Measurements from ENCODE around the gene CCM2L.

CCM2L gene

GRCh38 chr20:31987744-31988143 lies 22.5 kb upstream of the CCM2L start:
- Mint-ChIP-seq H3K27ac (no peak overlapping the region), H3K36me3 (no peaks in the 10 kb centered on the region), H3K4me3 (no peak overlapping the region), H3K9me3 (no peaks in the 10 kb centered on the region), H3K27me3 (no peaks in the 10 kb centered on the region), H3K4me1 (no peaks in the 10 kb centered on the region)

GRCh38 chr20:31988430-31989015 lies 21.7 kb upstream of the CCM2L start:
- no peaks in the 10 kb centered on the region for H3K4me1 Mint-ChIP-seq
- peaks cover 5% of the 10 kb centered on the region for H3K27me3 Mint-ChIP-seq
- no peak overlapping the region for H3K27ac Mint-ChIP-seq
- no peaks in the 10 kb centered on the region for H3K36me3 Mint-ChIP-seq
- no peak overlapping the region for H3K4me3 Mint-ChIP-seq
- no peaks in the 10 kb centered on the region for H3K9me3 Mint-ChIP-seq

GRCh38 chr20:31989030-31989645 lies 21.1 kb upstream of the CCM2L start:
- Mint-ChIP-seq H3K27ac (no peak overlapping the region), H3K9me3 (no peaks in the 10 kb centered on the region), H3K36me3 (no peaks in the 10 kb centered on the region), H3K27me3 (peaks cover 10% of the 10 kb centered on the region), H3K4me3 (no peak overlapping the region), H3K4me1 (no peaks in the 10 kb centered on the region)

GRCh38 chr20:31990641-31991338 lies 19.4 kb upstream of the CCM2L start:
- no peak overlapping the region for H3K4me3 Mint-ChIP-seq
- H3K27me3 Mint-ChIP-seq, result peaks cover 14% of the 10 kb centered on the region
- H3K27ac Mint-ChIP-seq, result no peak overlapping the region
- no peaks in the 10 kb centered on the region for H3K9me3 Mint-ChIP-seq
- no peaks in the 10 kb centered on the region for H3K36me3 Mint-ChIP-seq
- no peaks in the 10 kb centered on the region for H3K4me1 Mint-ChIP-seq

- Mint-ChIP-seq H3K27ac (no peak overlapping the region), H3K4me1 (no peaks in the 10 kb centered on the region), H3K36me3 (no peaks in the 10 kb centered on the region), H3K27me3 (peaks cover 18% of the 10 kb centered on the region), H3K9me3 (no peaks in the 10 kb centered on the region), H3K4me3 (no peak overlapping the region)
These were observed 18.9 kb upstream of the CCM2L start for GRCh38 chr20:31991339-31991705.

- Mint-ChIP-seq H3K4me3 (no peak overlapping the region), H3K27ac (no peak overlapping the region), H3K4me1 (no peaks in the 10 kb centered on the region), H3K9me3 (no peaks in the 10 kb centered on the region), H3K36me3 (no peaks in the 10 kb centered on the region), H3K27me3 (peaks cover 24% of the 10 kb centered on the region)
These were observed 18.2 kb upstream of the CCM2L start for GRCh38 chr20:31992086-31992485.

GRCh38 chr20:31996996-31997395 lies 13.2 kb upstream of the CCM2L start:
- H3K27me3 Mint-ChIP-seq, result peaks cover 24% of the 10 kb centered on the region
- H3K36me3 Mint-ChIP-seq, result no peaks in the 10 kb centered on the region
- H3K9me3 Mint-ChIP-seq, result no peaks in the 10 kb centered on the region
- H3K27ac Mint-ChIP-seq, result no peak overlapping the region
- H3K4me3 Mint-ChIP-seq, result no peak overlapping the region
- no peaks in the 10 kb centered on the region for H3K4me1 Mint-ChIP-seq

- Mint-ChIP-seq H3K9me3 (no peaks in the 10 kb centered on the region), H3K27me3 (peaks cover 22% of the 10 kb centered on the region), H3K27ac (no peak overlapping the region), H3K36me3 (no peaks in the 10 kb centered on the region), H3K4me1 (no peaks in the 10 kb centered on the region), H3K4me3 (no peak overlapping the region)
These were observed 12.0 kb upstream of the CCM2L start for GRCh38 chr20:31998246-31998645.

GRCh38 chr20:32003325-32003724 lies 6.9 kb upstream of the CCM2L start:
- Mint-ChIP-seq H3K9me3 (no peaks in the 10 kb centered on the region), H3K27me3 (peaks cover 1% of the 10 kb centered on the region), H3K36me3 (no peaks in the 10 kb centered on the region), H3K4me3 (no peak overlapping the region), H3K27ac (no peak overlapping the region), H3K4me1 (no peaks in the 10 kb centered on the region)

- Mint-ChIP-seq H3K4me3 (no peak overlapping the region), H3K36me3 (no peaks in the 10 kb centered on the region), H3K27ac (no peak overlapping the region), H3K27me3 (peaks cover 1% of the 10 kb centered on the region), H3K4me1 (no peaks in the 10 kb centered on the region), H3K9me3 (no peaks in the 10 kb centered on the region)
These were observed 5.3 kb upstream of the CCM2L start for GRCh38 chr20:32004963-32005362.

GRCh38 chr20:32006053-32006452 lies 4.2 kb upstream of the CCM2L start:
- Mint-ChIP-seq H3K9me3 (no peaks in the 10 kb centered on the region), H3K27me3 (peaks cover 1% of the 10 kb centered on the region), H3K36me3 (no peaks in the 10 kb centered on the region), H3K4me1 (no peaks in the 10 kb centered on the region), H3K4me3 (no peak overlapping the region), H3K27ac (no peak overlapping the region)

- no peaks in the 10 kb centered on the region for H3K9me3 Mint-ChIP-seq
- no peaks in the 10 kb centered on the region for H3K36me3 Mint-ChIP-seq
- peaks cover 3% of the 10 kb centered on the region for H3K27me3 Mint-ChIP-seq
- peak overlapping the region; percentile 65 for H3K27ac Mint-ChIP-seq
- H3K4me1 Mint-ChIP-seq, result no peaks in the 10 kb centered on the region
- H3K4me3 Mint-ChIP-seq, result no peak overlapping the region
These were observed 3.1 kb upstream of the CCM2L start for GRCh38 chr20:32006841-32007786.

- H3K27ac Mint-ChIP-seq, result peak overlapping the region; percentile 65
These were observed 2.2 kb upstream of the CCM2L start for GRCh38 chr20:32007787-32008616.

GRCh38 chr20:32009564-32009963 lies 674 bp upstream of the CCM2L start:
- H3K9me3 Mint-ChIP-seq, result no peaks in the 10 kb centered on the region
- H3K4me3 Mint-ChIP-seq, result no peak overlapping the region
- H3K4me1 Mint-ChIP-seq, result no peaks in the 10 kb centered on the region
- no peaks in the 10 kb centered on the region for H3K36me3 Mint-ChIP-seq
- H3K27me3 Mint-ChIP-seq, result peaks cover 3% of the 10 kb centered on the region
- no peak overlapping the region for H3K27ac Mint-ChIP-seq

More at GRCh38 chr20:32007787-32008616, 2.2 kb upstream of the CCM2L start:
- H3K4me1 Mint-ChIP-seq, result no peaks in the 10 kb centered on the region
- no peak overlapping the region for H3K4me3 Mint-ChIP-seq
- no peaks in the 10 kb centered on the region for H3K9me3 Mint-ChIP-seq
- H3K36me3 Mint-ChIP-seq, result no peaks in the 10 kb centered on the region
- H3K27me3 Mint-ChIP-seq, result peaks cover 3% of the 10 kb centered on the region

- H3K27me3 Mint-ChIP-seq, result peaks cover 12% of the 10 kb centered on the region
- no peak overlapping the region for H3K4me3 Mint-ChIP-seq
- H3K27ac Mint-ChIP-seq, result no peak overlapping the region
- no peaks in the 10 kb centered on the region for H3K36me3 Mint-ChIP-seq
- no peaks in the 10 kb centered on the region for H3K4me1 Mint-ChIP-seq
- H3K9me3 Mint-ChIP-seq, result no peaks in the 10 kb centered on the region
These were observed 428 bp downstream of the CCM2L start for GRCh38 chr20:32010666-32011065.
